H9 (cell line): ENCODE data around the gene LRRC3. TPM values are rescaled to one million over a fixed set of nuclear protein-coding genes. Genes with fewer than 3 reads are reported as not detected.
A peak's percentile ranks its signal among the peaks of the same experiment; 100 is the strongest.

Experiments used
- DNase-seq: peaks from one replicate; pipeline ENCODE4 v3.0.0-alpha.2; 2017
- H2AFZ ChIP-seq: one replicate; pipeline ENCODE4 v1.6.1; 2013; ENCODE audit warnings: mild to moderate bottlenecking, low read length, control low read depth, moderate library complexity
- H2AK5ac ChIP-seq: 2 replicates; pipeline ENCODE4 v1.6.1; 2013; ENCODE audit warnings: low read length, control low read depth, mixed read lengths; ENCODE audit not compliant: insufficient read length
- H2BK120ac ChIP-seq: one replicate; pipeline ENCODE4 v1.6.1; 2013; ENCODE audit warnings: low read depth, mild to moderate bottlenecking, low read length, control low read depth, inconsistent platforms; ENCODE audit not compliant: poor library complexity, severe bottlenecking
- H2BK12ac ChIP-seq: 2 replicates; pipeline ENCODE4 v1.6.1; 2013; ENCODE audit warnings: low read length, control low read depth, mixed read lengths, low read depth; ENCODE audit not compliant: insufficient read length
- H2BK15ac ChIP-seq: 2 replicates; pipeline ENCODE4 v1.6.1; 2013; ENCODE audit warnings: low read depth, low read length, control low read depth
- H2BK20ac ChIP-seq: one replicate; pipeline ENCODE4 v1.6.1; 2013; ENCODE audit warnings: low read depth, mild to moderate bottlenecking, low read length, control low read depth, inconsistent platforms; ENCODE audit not compliant: poor library complexity, severe bottlenecking
- H2BK5ac ChIP-seq: 2 replicates; pipeline ENCODE4 v1.6.1; 2013; ENCODE audit warnings: low read length, control low read depth, mixed read lengths; ENCODE audit not compliant: insufficient read length
- H3K14ac ChIP-seq: 2 replicates; pipeline ENCODE4 v1.6.1; 2013; ENCODE audit warnings: low read length, control low read depth; ENCODE audit not compliant: insufficient read depth
- H3K18ac ChIP-seq: 2 replicates; pipeline ENCODE4 v1.6.1; 2013; ENCODE audit warnings: low read depth, mild to moderate bottlenecking, mixed read lengths, low read length, control low read depth; ENCODE audit not compliant: insufficient read length
- H3K23ac ChIP-seq: 2 replicates; pipeline ENCODE4 v1.6.1; 2013; ENCODE audit warnings: low read length, control low read depth, mixed read lengths, low read depth; ENCODE audit not compliant: insufficient read length
- H3K23me2 ChIP-seq: 2 replicates; pipeline ENCODE4 v1.6.1; 2013; ENCODE audit warnings: low read depth, mild to moderate bottlenecking, mixed read lengths, low read length, control low read depth; ENCODE audit not compliant: insufficient read length, poor library complexity, severe bottlenecking
- H3K27ac ChIP-seq: 2 replicates; pipeline ENCODE4 v1.5.1; 2013; ENCODE audit warnings: low read length, control low read depth, mixed read lengths, low read depth; ENCODE audit not compliant: insufficient read length
- H3K27me3 ChIP-seq: 2 replicates; pipeline ENCODE4 v1.6.1; 2013; ENCODE audit warnings: low read length, control low read depth, inconsistent platforms; ENCODE audit not compliant: insufficient read depth
- H3K4ac ChIP-seq: 2 replicates; pipeline ENCODE4 v1.6.1; 2013; ENCODE audit warnings: low read depth, mild to moderate bottlenecking, control low read depth, inconsistent platforms, low read length, moderate library complexity
- H3K4me1 ChIP-seq: 2 replicates; pipeline ENCODE4 v1.6.1; 2013; ENCODE audit warnings: low read length, control low read depth, inconsistent platforms; ENCODE audit not compliant: insufficient read depth
- H3K4me2 ChIP-seq: 2 replicates; pipeline ENCODE4 v1.6.1; 2013; ENCODE audit warnings: low read length, control low read depth, mixed read lengths; ENCODE audit not compliant: insufficient read length, insufficient read depth
- H3K56ac ChIP-seq: 2 replicates; pipeline ENCODE4 v1.6.1; 2013; ENCODE audit warnings: low read depth, mild to moderate bottlenecking, mixed read lengths, low read length, control low read depth; ENCODE audit not compliant: insufficient read length
- H3K79me1 ChIP-seq: 2 replicates; pipeline ENCODE4 v1.6.1; 2013; ENCODE audit warnings: low read depth, mild to moderate bottlenecking, moderate library complexity, low read length, control low read depth, inconsistent platforms; ENCODE audit not compliant: insufficient read depth, poor library complexity, severe bottlenecking
- H3K79me2 ChIP-seq: 2 replicates; pipeline ENCODE4 v1.6.1; 2013; ENCODE audit warnings: low read length, control low read depth, inconsistent platforms; ENCODE audit not compliant: insufficient read depth
- H3K9ac ChIP-seq: 2 replicates; pipeline ENCODE4 v1.6.1; 2013; ENCODE audit warnings: low read length, control low read depth, mixed read lengths; ENCODE audit not compliant: insufficient read length; ENCODE audit errors: extremely low read depth
- H3K9me3 ChIP-seq: one replicate; pipeline ENCODE4 v1.6.1; 2013; ENCODE audit warnings: low read depth, low read length, inconsistent platforms; ENCODE audit not compliant: control insufficient read depth
- H3T11ph ChIP-seq: one replicate; pipeline ENCODE4 v1.6.1; 2013; ENCODE audit warnings: mild to moderate bottlenecking, low read length, control low read depth, inconsistent platforms
- H4K20me1 ChIP-seq: one replicate; pipeline ENCODE4 v1.6.1; 2013; ENCODE audit not compliant: control insufficient read depth, insufficient read length, insufficient read depth
- H4K5ac ChIP-seq: 2 replicates; pipeline ENCODE4 v1.6.1; 2013; ENCODE audit warnings: low read depth, mild to moderate bottlenecking, mixed read lengths, low read length, control low read depth; ENCODE audit not compliant: insufficient read length
- H4K8ac ChIP-seq: replicated peaks from 2 replicates; pipeline ENCODE4 v1.6.1; 2013; ENCODE audit warnings: low read length, control low read depth, mixed read lengths, low read depth; ENCODE audit not compliant: insufficient read length
- H4K91ac ChIP-seq: 2 replicates; pipeline ENCODE4 v1.6.1; 2013; ENCODE audit warnings: low read depth, mild to moderate bottlenecking, moderate library complexity, mixed read lengths, low read length, control low read depth; ENCODE audit not compliant: insufficient read length
- H3K27ac Mint-ChIP-seq, 3 experiments: 2 replicates in 2 of 3; 3 replicates in 1 of 3; pipeline ENCODE4 v1.8.0; 2020 to 2021; ENCODE audit warnings: mixed read lengths in 3 of 3, mild to moderate bottlenecking in 1 of 3, moderate library complexity in 1 of 3
- H3K27me3 Mint-ChIP-seq: 2 replicates; pipeline ENCODE4 v1.8.0; 2021; ENCODE audit warnings: low read depth, mild to moderate bottlenecking, moderate library complexity, mixed read lengths
- H3K36me3 Mint-ChIP-seq, 3 experiments: 2 replicates in 2 of 3; 3 replicates in 1 of 3; pipeline ENCODE4 v1.8.0; 2020 to 2021; ENCODE audit warnings: low read depth in 3 of 3, mixed read lengths in 3 of 3; ENCODE audit not compliant: insufficient read depth in 1 of 3
- H3K4me1 Mint-ChIP-seq, 2 experiments: 2 replicates each; pipeline ENCODE4 v1.8.0; 2020; ENCODE audit warnings: mixed read lengths in 2 of 2
- H3K4me3 Mint-ChIP-seq, 2 experiments: 2 replicates in 1 of 2; 3 replicates in 1 of 2; pipeline ENCODE4 v1.8.0; 2020 to 2021; ENCODE audit warnings: mild to moderate bottlenecking in 2 of 2, mixed read lengths in 2 of 2, moderate library complexity in 1 of 2
- H3K9me3 Mint-ChIP-seq, 2 experiments: 2 replicates in 1 of 2; 3 replicates in 1 of 2; pipeline ENCODE4 v1.8.0; 2020; ENCODE audit warnings: mild to moderate bottlenecking in 2 of 2, mixed read lengths in 2 of 2, moderate library complexity in 1 of 2
- WGBS: extraction: QIAGEN DNeasy Blood & Tissue Kit; methylation state at CpG from one replicate; pipeline ENCODE4 v1.1.7; 2013; ENCODE audit warnings: missing lambda C conversion rate, low lambda C conversion rate, mixed read lengths; ENCODE audit not compliant: insufficient read length; ENCODE audit errors: extremely low coverage; 5-methylcytosine and 5-hydroxymethylcytosine counted together
- total RNA-seq: library from RNA; stranded (reverse); gene quantifications from 2 replicates; pipeline ENCODE4 v1.2.1, GENCODE V29; 2021
- TF ChIP-seq, protein P1 (sequence below): fragments of 200-600 bp; sonication (generic); conservative IDR thresholded peaks from 3 replicates; pipeline ENCODE4 v1.8.0; 2021; ENCODE audit warnings: antibody characterized with exemption, mild to moderate bottlenecking

The LRRC3 gene
- total RNA-seq, 1 experiment from 2014 or later: 3.1 TPM

DNA sequence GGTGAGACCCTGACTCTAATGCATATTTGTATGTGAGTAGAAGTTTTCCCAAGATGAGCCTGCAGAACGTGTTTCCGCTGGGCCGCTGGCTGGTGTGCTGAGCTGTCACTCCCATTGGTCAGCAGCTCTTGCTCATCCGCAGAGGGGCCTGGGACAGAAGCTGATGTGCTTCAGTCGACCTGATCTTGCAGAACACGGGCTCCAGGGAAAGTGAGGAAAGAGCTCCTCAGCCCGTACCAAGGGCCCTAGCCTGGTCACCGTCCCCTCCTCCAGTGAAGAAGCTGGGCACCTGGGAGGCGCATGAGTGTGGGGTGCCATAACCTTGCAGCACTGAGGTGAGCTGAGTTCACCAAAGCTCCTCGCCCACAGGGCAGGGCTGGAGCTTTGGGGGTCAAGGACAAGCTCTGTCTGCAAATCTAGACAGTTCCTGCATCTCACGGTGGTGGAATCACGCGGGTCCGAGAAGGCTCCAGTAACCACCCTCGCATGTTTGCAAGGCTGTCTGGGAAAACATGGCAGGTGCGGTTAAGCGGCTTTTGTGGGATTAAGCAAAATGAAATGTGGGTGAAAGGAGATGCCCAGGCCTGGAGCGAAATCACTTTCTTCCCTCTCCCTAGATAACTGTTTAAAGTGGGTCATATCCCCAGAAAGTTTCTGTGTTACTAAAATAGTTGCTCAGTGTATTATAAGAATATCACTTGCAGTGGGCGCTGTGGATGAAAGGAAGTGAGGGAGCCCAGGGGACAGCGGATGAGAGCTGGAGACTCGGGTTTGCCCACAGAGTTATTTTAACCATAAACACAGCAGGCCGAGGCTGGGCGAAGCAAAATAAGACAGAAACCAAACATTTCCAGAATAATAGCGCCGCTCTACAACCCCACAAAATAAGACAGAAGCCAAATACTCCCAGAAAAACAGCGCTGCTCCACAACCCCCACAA lies 33.1 kb upstream of the LRRC3 start:
- H2BK20ac ChIP-seq: no peak overlapping the region
- no peaks in the 10 kb centered on the region for H3K27me3 ChIP-seq
- H4K91ac ChIP-seq: no peak overlapping the region
- no peak overlapping the region for H3K4ac ChIP-seq
- no peaks in the 10 kb centered on the region for H3K4me1 ChIP-seq
- H3K23me2 ChIP-seq: no peaks in the 10 kb centered on the region
- no peak overlapping the region for H2AK5ac ChIP-seq
- H2BK12ac ChIP-seq: no peak overlapping the region
- peaks cover 15 to 17% of the 10 kb centered on the region in 2 experiments for H3K9me3 Mint-ChIP-seq
- H3K4me1 Mint-ChIP-seq: peaks cover 0 to 3% of the 10 kb centered on the region in 2 experiments; a peak in 1 of 4 replicates
- no peak overlapping the region for H3K18ac ChIP-seq
- no peaks in the 10 kb centered on the region for H4K20me1 ChIP-seq
- no peak overlapping the region for H4K8ac ChIP-seq
- H3T11ph ChIP-seq: no peak overlapping the region
- no CpG with 5 or more reads among the region's 26 CpGs for WGBS
- TF ChIP-seq, protein P1, sequence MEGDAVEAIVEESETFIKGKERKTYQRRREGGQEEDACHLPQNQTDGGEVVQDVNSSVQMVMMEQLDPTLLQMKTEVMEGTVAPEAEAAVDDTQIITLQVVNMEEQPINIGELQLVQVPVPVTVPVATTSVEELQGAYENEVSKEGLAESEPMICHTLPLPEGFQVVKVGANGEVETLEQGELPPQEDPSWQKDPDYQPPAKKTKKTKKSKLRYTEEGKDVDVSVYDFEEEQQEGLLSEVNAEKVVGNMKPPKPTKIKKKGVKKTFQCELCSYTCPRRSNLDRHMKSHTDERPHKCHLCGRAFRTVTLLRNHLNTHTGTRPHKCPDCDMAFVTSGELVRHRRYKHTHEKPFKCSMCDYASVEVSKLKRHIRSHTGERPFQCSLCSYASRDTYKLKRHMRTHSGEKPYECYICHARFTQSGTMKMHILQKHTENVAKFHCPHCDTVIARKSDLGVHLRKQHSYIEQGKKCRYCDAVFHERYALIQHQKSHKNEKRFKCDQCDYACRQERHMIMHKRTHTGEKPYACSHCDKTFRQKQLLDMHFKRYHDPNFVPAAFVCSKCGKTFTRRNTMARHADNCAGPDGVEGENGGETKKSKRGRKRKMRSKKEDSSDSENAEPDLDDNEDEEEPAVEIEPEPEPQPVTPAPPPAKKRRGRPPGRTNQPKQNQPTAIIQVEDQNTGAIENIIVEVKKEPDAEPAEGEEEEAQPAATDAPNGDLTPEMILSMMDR: no peak
- H3K27ac ChIP-seq: no peak overlapping the region
- peaks cover 3% of the 10 kb centered on the region for H3K9me3 ChIP-seq
- no peak overlapping the region for H3K9ac ChIP-seq
- no peaks in the 10 kb centered on the region for H3K79me1 ChIP-seq
- no peak overlapping the region for H3K23ac ChIP-seq
- no peak overlapping the region for H2BK120ac ChIP-seq
- no peak overlapping the region for H3K56ac ChIP-seq
- H3K4me3 Mint-ChIP-seq: no peak overlapping the region
- H3K14ac ChIP-seq: no peak overlapping the region; the same call in 1 of the 2 replicates
- H3K4me2 ChIP-seq: no peak overlapping the region
- peaks cover 0 to 5% (median 4%) of the 10 kb centered on the region in 3 experiments; a peak in 4 of 7 replicates for H3K36me3 Mint-ChIP-seq
- no peaks in the 10 kb centered on the region for H3K27me3 Mint-ChIP-seq
- H2BK5ac ChIP-seq: no peak overlapping the region
- H2AFZ ChIP-seq: no peak overlapping the region
- DNase-seq: peak; percentile 13
- no peak overlapping the region for H4K5ac ChIP-seq
- no peak overlapping the region for H2BK15ac ChIP-seq
- no peak overlapping the region for H3K27ac Mint-ChIP-seq
- no peaks in the 10 kb centered on the region for H3K79me2 ChIP-seq
